HG03460 (cell line): ENCODE measurements around the gene TNFSF13.

Experiments used
- ATAC-seq: cut with Tn5 transposase; IDR thresholded peaks from one replicate; pipeline ENCODE4 v1.9.1; 2021; ENCODE audit not compliant: unreplicated experiment

Gene TNFSF13

DNA sequence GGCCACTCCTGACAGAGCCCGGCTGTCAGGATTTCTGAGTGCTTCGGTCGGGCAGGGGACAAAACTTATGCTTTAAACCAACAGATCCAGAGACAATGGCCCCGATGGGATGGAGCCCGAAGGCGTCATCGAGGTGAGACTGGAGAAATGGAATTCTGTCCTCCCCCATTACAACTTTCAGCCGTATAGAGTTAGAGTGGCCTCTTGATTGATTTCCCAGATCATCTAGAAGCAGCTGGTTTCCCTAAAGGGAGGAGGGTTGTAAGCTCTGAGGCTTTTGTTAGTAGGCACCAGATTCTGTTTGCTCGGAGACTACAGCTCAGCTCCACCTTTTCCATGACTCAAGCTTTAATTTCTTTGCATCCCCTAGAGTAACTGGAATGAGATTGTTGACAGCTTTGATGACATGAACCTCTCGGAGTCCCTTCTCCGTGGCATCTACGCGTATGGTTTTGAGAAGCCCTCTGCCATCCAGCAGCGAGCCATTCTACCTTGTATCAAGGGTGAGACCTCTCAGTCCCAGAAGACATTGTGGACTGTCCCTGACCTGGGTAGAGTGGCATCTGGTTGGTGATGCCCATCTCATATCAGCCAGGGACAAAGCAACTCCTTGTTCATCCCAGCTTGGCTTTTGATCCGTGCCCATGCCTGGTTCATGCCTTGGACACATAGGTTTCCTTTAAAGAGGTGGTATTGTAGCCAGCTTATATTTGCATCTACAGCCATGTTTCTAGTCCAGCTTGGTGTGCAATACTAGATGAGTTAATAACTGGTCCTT lies 15.8 kb downstream of the TNFSF13 start:
- no peak for ATAC-seq

DNA sequence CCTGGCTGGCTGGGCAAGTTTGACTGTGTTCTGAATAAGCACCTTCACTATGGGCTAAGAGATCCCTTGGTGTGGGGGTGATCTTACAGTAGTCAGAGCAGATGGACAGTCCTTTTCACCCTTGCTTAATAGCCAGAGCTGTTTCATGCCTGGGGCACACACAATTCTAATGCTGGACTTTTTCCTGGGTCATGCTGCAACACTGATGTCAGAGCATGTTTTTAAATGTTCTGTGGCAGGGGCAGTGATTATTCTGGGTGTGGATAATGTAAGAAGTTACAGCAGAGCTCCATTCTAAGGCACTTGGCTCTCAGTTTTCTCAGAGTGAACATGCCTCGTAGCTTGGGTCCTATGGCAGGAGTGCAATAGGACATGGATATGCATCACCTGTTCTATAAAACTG lies 16.9 kb downstream of the TNFSF13 start:
- ATAC-seq = no peak

DNA sequence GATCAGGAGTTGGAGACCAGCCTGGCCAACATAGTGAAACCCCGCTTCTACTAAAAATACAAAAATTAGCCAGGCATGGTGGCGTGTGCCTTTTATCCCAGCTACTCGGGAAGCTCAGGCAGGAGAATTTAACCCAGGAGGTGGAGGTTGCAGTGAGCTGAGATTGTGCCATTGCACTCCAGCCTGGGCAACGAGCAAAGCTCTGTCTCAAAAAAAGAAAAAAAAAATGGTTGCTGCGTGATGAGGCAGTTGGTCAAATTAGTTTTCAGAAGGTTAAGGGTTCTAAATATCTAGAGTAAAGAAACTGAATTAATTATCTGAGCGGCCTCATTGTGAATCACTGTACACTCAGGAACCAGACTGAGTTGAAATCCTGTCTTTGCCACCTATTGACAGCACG lies 17.4 kb downstream of the TNFSF13 start:
- no peak for ATAC-seq

DNA sequence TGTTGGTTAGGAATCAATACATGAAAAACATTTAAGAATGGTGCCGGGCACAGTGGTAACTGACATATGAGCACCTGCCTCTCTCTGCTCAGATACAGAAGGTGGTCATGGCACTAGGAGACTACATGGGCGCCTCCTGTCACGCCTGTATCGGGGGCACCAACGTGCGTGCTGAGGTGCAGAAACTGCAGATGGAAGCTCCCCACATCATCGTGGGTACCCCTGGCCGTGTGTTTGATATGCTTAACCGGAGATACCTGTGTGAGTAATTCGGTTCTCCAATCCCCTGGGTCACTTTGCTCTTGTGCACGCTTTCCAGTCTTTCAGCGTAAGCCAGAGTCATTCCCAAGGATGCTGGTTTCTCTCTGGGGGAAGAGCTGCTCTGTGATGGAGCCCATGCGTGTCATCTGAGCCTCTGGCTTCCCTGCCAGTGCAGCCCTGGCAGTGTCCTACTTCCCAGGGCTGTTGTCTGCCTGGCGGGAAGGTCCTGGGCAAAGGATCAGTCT lies 17.9 kb downstream of the TNFSF13 start:
- ATAC-seq = no peak

GRCh38 chr17:7577327-7578199 lies 19.0 kb downstream of the TNFSF13 start:
- no peak for ATAC-seq

DNA sequence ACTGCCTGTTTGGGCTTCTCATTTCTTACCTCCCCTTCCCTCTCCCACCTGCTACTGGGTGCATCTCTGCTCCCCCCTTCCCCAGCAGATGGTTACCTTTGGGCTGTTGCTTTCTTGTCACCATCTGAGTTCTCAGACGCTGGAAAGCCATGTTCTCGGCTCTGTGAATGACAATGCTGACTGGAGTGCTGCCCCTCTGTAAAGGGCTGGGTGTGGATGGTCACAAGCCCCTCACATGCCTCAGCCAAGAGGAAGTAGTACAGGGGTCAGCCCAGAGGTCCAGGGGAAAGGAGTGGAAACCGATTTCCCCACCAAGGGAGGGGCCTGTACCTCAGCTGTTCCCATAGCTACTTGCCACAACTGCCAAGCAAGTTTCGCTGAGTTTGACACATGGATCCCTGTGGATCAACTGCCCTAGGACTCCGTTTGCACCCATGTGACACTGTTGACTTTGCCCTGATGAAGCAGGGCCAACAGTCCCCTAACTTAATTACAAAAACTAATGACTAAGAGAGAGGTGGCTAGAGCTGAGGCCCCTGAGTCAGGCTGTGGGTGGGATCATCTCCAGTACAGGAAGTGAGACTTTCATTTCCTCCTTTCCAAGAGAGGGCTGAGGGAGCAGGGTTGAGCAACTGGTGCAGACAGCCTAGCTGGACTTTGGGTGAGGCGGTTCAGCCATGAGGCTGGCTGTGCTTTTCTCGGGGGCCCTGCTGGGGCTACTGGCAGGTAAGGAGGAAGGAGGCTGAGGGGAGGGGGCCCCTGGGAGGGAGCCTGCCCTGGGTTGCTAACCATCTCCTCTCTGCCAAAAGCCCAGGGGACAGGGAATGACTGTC lies 20.7 kb downstream of the TNFSF13 start, which contains the start of gene CD68:
CD68 (plus strand) TSS at position 638 of the 833 bp plus-strand sequence; CDS start at position 678, 40 bp downstream.
- no peak for ATAC-seq

GRCh38 chr17:7579834-7580603 lies 21.5 kb downstream of the TNFSF13 start:
- ATAC-seq = no peak

DNA sequence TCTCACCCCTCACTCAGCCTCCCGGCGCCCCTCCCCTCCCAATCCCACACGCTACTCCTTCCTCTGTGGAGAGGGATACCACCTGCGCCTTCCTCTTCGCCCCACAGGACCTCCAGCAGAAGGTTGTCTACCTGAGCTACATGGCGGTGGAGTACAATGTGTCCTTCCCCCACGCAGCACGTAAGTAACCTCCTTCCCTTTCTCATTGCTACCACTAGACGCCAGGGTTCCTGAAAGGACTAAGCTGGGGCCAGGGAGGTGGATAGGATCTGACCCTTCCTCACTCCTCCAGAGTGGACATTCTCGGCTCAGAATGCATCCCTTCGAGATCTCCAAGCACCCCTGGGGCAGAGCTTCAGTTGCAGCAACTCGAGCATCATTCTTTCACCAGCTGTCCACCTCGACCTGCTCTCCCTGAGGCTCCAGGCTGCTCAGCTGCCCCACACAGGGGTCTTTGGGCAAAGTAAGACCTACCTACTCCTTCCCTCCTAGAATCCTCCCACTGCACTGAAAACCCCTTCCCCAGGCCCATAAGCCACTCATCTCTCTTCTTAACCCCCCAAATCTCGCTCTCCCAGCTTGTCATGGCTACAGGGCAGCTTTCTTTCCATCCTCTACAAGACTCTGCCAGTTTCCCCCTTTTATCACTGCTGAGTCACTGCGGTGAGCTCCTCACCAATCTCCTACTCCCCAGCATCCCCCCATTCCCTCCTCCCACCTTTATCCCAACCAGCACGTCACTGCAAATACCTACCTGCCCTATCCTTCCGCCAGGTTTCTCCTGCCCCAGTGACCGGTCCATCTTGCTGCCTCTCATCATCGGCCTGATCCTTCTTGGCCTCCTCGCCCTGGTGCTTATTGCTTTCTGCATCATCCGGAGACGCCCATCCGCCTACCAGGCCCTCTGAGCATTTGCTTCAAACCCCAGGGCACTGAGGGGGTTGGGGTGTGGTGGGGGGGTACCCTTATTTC lies 22.3 kb downstream of the TNFSF13 start:
- ATAC-seq = no peak

DNA sequence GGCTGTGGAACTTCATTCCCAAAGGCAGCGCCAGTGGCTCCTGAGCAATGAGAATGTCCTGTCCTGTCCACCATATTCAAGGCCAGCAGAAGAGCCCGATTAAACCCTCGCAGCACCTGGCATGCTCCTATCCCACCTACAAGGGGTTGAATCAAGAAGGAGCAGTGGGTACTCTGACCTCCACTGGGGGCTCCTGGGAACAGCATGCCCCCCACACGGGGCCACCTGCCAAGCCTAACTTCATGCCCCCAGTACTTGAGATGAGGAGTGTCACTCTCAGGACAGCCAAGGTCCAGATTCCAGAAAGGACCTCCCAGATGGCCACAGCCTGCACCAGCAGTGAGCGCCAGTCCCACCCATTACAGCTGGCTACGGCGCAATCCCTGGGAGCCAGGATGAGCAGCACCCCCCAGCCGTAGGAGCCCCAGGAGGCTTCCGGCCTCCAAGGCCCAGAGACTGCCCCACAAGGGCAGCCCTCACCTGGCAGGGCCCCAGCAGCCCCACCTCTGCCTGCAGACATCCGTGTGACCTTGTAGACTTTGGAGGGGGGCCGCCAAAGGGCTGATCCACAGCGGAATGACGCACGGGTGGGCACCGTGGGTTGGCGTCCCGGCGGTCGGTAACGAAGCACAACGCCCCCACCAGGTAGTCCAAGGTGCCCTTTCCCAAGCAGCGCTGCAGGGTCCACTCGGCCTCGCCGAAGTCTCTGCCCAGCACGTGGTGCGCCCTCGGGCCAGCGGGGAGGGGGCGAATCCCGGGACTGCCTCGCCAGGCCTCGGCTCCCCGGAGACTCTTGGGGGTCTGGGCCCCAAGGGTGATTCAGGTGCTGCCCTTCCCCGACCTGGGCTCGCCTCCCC lies 24.1 kb downstream of the TNFSF13 start:
- no peak for ATAC-seq

DNA sequence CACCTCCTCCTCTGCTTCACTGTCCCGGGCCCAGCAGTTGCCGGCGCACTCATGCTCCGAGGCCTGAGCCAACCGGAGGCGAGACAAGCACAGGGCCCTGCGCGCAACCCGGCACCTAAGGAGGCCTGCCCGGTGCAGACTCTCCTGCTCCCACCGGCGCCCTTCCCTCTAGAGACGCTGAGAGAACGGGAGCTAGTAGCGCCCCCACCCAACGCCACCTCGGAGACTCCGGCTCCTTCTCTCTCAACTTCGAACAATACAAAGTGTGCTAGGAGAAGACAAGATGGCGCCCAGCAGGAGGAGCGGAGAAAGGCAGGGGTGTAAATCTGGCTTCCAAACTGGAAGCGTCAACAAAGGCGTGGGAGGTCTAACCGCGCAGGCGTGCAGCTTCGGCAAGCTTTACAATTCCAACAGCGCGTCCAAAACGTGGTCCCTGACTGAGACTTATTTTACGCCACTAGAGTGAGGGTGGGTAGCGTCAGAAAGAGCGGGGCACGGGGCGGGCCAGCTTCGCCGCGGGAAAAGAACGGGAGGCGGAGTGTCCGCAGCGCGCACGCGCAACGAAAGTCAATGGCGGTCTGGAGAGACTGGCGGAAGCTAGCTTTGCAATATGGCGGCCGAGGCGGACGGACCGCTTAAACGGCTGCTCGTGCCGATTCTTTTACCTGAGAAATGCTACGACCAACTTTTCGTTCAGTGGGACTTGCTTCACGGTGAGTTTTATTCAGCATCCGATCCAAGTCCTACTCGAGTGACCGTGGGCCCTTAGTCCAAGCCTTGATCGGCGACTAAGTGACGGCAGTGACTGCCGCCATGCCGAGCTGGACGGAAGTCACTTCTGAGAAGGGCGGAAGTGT lies 24.9 kb downstream of the TNFSF13 start, which contains the start of gene MPDU1:
MPDU1 (plus strand) TSS at position 600 of the 857 bp plus-strand sequence; CDS start at position 611, 11 bp downstream.
- peak; percentile 55 for ATAC-seq

DNA sequence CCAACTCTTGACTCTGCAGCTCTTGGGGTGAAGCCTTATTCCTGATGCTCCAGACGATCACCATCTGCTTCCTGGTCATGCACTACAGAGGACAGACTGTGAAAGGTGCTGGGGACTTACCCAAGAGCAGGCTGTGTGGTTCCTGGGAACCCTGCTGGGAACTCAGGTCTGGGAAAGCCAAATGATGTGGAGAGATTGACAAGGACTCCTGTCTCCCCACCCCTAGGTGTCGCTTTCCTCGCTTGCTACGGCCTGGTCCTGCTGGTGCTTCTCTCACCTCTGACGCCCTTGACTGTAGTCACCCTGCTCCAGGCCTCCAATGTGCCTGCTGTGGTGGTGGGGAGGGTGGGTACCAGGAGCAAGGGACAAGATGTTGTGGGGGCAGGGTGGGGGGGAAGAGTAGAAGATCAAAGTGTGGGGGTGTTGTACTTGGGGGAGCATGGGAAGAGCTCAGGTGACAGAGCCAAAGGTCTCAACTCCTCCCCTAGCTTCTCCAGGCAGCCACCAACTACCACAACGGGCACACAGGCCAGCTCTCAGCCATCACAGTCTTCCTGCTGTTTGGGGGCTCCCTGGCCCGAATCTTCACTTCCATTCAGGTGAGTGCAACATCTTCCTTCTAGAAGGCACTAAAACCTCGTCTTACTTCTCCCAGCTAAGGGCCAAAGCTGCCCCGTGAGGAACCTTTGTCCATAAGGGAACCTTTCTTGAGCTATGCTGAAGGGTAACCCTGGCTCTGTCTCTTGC lies 28.3 kb downstream of the TNFSF13 start:
- no peak for ATAC-seq

- no peak for ATAC-seq
These were observed 29.0 kb downstream of the TNFSF13 start for GRCh38 chr17:7587420-7588151.

GRCh38 chr17:7588553-7589203 lies 30.1 kb downstream of the TNFSF13 start:
- no peak for ATAC-seq

DNA sequence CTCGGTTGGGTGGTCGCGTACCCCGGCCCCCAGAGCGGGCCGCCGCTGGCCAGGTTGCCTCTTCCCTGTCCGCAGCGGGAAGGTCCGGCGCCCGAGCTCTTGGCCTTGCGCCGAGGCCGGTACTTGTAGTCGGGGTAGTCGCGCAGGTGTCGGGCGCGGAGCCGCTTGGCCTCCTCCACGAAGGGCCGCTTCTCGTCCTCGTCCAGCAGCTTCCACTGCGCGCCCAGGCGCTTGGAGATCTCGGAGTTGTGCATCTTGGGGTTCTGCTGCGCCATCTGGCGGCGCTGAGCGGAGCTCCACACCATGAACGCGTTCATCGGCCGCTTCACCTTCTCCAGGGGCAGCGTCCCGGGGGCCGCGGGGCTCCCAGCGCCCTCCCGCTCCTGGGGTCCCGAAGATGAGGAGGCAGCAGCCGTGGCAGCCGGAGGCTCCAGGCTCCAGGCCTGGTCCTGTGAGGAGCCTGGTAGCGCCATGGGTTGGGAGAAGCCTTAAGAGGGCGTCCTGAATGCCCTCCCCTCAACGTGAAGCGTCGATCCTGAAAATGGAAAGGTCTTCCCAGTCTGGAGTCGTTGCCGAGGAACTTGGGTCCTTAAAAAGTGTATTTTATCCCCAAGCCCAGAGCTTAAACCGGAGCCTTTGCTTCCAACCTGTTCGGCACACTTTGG lies 30.8 kb downstream of the TNFSF13 start:
- no peak for ATAC-seq
